GM12872 (cell line): ENCODE measurements around the gene VWA8.

Experiments
- TF ChIP-seq, protein P1 (sequence below): IDR thresholded peaks from 3 replicates; pipeline ENCODE4 v1.5.1; 2011; ENCODE audit warnings: low read depth, mild to moderate bottlenecking, low read length, moderate library complexity; ENCODE audit not compliant: insufficient read depth

The VWA8 gene

DNA sequence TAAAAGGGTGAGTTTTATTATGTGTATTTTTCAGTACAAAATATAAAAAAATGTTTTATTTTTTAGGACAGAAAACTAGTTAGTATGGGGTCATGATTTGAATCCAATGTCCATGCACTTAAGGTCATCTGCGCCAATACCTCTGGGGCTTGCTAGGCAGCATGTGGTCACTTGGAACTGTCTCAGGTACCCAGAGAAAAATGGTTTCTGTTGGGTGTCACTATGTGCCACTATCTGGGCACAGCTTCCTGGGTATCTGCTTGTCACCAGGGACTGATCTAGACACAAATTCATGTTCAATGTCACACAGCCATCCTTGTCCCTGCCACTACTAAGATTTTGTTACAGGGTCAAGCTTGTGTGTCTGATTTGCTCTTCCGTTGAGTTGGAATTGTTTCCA is 403.2 kb downstream of the VWA8 start:
- TF ChIP-seq, protein P1, sequence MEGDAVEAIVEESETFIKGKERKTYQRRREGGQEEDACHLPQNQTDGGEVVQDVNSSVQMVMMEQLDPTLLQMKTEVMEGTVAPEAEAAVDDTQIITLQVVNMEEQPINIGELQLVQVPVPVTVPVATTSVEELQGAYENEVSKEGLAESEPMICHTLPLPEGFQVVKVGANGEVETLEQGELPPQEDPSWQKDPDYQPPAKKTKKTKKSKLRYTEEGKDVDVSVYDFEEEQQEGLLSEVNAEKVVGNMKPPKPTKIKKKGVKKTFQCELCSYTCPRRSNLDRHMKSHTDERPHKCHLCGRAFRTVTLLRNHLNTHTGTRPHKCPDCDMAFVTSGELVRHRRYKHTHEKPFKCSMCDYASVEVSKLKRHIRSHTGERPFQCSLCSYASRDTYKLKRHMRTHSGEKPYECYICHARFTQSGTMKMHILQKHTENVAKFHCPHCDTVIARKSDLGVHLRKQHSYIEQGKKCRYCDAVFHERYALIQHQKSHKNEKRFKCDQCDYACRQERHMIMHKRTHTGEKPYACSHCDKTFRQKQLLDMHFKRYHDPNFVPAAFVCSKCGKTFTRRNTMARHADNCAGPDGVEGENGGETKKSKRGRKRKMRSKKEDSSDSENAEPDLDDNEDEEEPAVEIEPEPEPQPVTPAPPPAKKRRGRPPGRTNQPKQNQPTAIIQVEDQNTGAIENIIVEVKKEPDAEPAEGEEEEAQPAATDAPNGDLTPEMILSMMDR, result no peak

DNA sequence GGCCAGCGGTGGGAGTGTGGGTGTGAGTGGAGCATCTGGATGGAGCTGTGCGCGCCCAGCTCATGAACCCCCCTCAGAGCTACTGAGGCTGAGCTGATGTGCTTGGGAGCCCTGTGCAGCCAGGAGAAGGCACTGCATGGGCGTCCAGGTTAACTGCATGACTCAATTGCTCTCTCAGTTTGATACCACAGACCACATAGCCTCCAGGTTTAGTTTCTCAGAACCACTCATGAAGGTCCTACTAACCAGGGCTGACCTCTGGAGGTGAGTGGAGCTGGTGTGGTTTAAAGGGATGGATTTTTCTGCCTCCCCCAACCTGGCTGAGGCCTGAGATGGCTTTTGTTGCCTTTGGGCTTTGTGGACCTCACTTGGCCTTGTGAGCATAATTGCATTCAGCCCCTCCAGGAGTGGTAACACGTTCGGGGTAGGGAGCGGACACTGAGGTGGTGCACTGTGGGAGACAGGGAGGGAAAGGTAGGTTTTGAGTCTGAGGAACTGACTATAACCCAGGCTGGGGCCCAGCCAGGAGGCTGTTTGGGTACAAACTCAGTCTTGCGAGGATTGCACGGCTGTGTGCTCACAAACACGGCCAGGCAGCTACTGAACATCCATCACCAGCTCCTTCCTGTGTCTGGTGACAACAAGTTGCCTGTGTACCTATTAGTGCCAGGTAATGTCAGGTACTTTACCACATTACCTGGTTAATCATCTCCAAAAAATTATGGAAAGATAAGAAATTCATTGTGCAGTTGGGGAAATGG is 406.1 kb downstream of the VWA8 start:
- TF ChIP-seq, protein P1, result no peak

DNA sequence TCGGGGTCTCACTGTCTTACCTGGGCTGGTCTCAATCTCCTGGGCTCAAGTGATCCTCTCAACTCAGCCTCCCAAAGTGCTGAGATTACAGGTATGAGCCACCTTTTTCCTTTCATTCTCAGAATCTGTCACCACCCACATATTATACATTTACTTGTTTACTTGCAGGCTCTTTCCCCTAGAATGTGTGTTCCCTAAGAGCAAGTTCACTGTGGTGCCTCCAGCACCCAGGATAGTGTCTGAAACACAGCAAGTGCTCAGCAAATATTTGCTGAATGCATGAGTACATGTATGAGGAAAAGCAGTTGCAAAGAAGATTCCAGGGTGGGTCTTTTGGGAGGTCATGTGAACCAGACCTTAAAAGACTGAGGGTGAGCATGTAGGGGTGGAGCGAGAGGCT is 406.7 kb downstream of the VWA8 start:
- TF ChIP-seq, protein P1, result no peak

DNA sequence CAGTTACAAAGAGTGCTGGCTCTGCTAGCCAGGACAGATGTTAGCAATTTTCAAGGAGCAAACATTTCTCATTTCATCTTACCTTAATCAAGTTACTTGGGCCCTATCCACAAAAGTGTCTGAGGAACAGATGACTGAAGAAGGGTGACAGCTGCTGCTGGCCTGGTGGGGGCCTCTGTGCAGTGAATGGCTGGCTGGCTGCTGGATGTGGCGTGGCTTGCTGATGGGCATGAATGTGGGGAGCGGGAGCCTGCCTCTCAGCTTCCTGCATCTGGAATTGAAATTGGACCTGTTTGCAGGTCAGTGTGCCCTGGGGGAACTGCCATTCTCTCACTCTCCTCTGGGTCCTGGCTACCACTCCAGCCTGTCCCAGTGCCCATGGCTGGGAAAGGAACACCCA is 408.9 kb downstream of the VWA8 start:
- TF ChIP-seq, protein P1, result no peak

DNA sequence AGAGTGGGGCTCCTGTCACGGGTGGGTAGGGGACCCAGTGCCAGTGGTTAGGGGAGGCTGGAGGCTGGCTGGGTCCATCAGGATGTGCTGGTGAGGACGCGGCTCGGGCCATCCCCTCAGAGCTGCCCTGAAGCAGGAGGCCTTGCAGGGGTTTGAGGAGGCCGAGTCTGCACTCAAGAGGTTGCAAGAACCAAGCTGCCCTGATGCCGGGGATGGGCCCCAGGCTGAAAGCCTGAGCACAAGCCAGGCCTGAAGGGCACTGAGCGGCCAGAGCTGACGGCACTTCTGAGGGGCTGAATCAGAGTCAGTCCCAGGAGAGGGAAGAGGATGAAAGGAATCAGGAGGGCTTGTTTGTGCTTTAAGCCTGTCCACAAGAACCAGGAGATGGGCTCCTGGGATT is 410.6 kb downstream of the VWA8 start:
- TF ChIP-seq, protein P1, result no peak

DNA sequence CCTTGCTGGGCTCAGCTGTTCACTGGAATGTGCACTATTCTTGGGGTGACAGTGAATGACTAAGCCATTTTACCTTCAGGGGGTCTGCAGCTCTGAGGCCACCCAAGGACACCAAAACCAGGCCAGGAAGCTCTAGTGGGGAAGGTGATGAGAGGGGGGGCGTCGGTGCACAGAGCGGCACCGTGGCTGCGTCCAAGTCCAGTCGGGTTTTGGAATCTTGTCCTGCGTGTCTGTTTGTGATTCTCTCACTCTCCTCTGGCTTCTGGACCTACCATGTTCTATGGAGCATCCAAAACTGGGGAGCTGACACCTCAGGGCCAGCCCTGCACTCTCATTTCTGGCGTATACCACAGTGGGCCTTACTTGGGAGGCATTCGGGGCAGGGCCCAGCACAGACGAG is 411.4 kb downstream of the VWA8 start:
- TF ChIP-seq, protein P1, result no peak

DNA sequence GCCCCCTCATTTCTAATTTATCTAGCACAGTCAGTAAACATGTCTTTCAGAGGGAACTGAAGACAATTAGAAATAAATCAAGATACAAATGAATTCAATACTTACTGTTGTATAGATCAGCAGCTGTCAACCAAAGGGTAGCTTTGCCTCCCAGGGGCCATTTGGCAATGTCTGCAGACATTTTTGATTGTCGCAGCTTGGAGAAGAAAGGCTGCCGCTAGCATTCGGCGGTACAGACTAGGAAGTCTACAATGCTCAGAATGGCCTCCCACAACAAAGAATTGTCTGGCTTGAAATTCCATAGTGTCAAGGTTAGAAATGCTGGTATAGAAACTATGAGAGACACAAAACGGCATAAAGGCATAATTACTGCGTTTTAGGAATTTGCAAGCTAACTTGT is 412.0 kb downstream of the VWA8 start:
- TF ChIP-seq, protein P1, result no peak
